Spleen (tissue), 7 donors: Measurements from ENCODE around the gene PAPPA2.

Source experiments
- CTCF ChIP-seq, 11 experiments: fragments of 200-600 bp in 7 of 11; fragments of 450-650 bp in 4 of 11; sonication (generic) in 4 of 11; IDR thresholded peaks in 8 of 11; conservative IDR thresholded peaks in 3 of 11; 1 replicate in 7 of 11; 2 replicates in 4 of 11; pipeline versions ENCODE4 v1.4.0 to v1.8.0; 2016 to 2021; ENCODE audit warnings: antibody characterized with exemption in 11 of 11, inconsistent platforms in 4 of 11, mild to moderate bottlenecking in 1 of 11
- POLR2A ChIP-seq, 3 donors: fragments of 450-650 bp; IDR thresholded peaks; one replicate each; pipeline ENCODE4 v1.5.1; 2017; ENCODE audit warnings: antibody characterized with exemption in 3 of 3, mild to moderate bottlenecking in 1 of 3
- donor health status: DM: no; HTN: no; CAD: no; lungs with moderate emphysema.
- donor health status: DM: no; HTN: no; CAD: no.
- donor health status: DM: no; HTN: no; CAD: no.

GRCh38 chr1:176540428-176540827 lies 77.5 kb downstream of the PAPPA2 start:
- TF ChIP-seq POLR2A (IDR thresholded peaks at IDR 0.05) (no peak), CTCF (IDR thresholded peaks at IDR 0.05 in 8 of 11, conservative IDR thresholded peaks at IDR 0.05 in 3 of 11) (no peak)
